ENCODE measurements around the gene SLC36A1.
"Not testable (repeated sequence)": the region's sequence is repeated elsewhere in the genome, so short reads cannot be mapped to it uniquely, and the experiment has no call there.

SLC36A1 gene

GRCh38 chr5:151447174-151448037 is at the start of gene SLC36A1:
Gene SLC36A1, plus strand, starts transcription at chr5:151447603. Its CDS starts 11,190 bp downstream, at chr5:151458793.
- peak; percentile 27 for DNase-seq

GRCh38 chr5:151405334-151406160 is 41.9 kb upstream of the SLC36A1 start:
- no peak for DNase-seq

GRCh38 chr5:151406322-151406947 is 41.0 kb upstream of the SLC36A1 start:
- DNase-seq: no peak

DNA sequence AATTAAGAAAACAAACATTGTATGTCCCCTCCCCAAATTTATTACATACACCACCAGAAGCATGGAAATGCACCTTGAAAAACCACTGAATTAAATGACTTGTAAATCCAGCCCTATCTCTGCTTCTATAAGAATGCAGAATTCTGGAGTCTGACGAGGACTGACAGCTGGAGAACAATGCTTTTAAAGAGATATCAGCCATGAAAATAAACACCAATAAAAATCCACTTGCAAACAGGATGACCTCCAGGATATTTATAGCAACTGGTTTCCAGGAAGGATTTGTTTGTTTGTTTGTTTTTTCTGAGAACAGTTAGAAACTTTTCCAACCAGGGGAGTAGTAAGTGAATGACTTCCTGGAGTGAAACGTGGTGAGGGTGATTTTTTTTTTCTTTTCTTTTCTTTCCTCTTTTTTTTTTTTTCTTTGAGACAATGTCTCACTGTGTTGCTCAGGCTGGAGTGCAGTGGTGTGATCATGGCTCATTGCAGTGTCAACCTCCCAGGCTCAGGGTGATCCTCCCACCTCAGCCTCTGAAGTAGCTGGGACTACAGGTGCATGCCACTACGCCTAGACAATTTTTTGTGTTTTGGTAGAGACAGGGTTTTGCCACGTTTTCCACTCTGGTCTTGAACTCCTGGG is 38.7 kb upstream of the SLC36A1 start:
- DNase-seq: no peak

GRCh38 chr5:151413800-151414199 is 33.6 kb upstream of the SLC36A1 start:
- DNase-seq: no peak

- DNase-seq: no peak
Observed at GRCh38 chr5:151414536-151414935, 32.9 kb upstream of the SLC36A1 start.

GRCh38 chr5:151417712-151418111 is 29.7 kb upstream of the SLC36A1 start:
- no peak for DNase-seq

DNA sequence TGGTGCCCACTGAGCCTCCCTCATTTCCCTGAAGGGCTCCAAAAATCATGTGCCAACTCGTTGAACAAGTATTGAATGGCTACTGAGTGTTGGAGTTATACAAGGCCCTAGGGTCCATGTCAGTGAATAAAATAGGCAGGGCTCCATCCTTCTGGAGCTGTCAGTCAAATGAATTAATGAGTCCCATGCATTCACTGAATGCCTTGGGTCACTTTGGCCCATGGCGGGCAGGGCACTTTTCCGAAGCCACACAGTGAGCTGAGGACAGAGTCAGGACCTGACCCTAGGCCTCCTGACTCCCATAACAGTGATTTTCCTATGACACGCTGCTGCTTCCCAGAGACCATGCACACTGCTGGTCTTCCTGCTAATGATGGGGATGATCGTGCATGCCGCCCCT is 27.3 kb upstream of the SLC36A1 start:
- DNase-seq: no peak

- no peak for DNase-seq
Observed at GRCh38 chr5:151424892-151425523, 22.4 kb upstream of the SLC36A1 start.

- not testable (repeated sequence) for DNase-seq
Observed at GRCh38 chr5:151426347-151426746, 21.1 kb upstream of the SLC36A1 start.

- no peak for DNase-seq
Observed at GRCh38 chr5:151427258-151427657, 20.1 kb upstream of the SLC36A1 start.

DNA sequence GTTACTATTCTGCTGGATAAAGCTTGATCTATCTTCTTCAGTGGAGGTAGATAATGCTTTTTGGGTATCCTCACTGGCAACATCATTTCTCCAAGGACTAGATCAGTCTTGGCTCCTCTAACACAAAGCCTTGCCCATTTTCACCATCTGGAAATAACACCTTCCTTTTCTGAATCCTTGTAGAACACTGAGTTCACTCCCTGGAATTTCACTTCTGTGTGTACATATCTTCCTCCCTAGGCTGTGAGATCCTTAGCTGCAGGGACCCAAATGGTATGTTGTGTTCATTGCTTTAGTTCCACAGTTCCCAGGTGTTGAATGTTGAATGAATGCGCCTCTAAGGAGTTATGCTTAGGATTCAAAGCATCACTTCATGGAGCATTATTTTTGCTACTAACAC is 16.7 kb upstream of the SLC36A1 start:
- DNase-seq: no peak

DNA sequence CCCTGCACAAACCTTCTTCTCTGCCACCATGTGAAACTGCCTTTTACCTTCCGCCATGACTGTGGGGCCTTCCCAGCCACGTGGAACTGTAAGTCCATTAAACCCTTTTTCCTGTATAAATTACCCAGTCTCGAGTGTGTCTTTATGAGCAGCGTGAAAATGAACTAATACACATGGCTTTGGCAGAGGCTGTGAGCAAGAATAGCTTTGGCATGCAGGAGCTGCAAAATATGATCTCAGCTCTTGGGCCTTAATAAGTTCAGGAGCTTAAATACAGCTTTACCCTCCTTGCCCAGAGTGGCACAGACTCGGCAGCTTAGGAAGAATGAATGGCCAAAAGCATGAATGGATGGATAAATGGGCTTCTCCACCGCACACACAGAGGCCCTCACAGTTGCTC is 15.7 kb upstream of the SLC36A1 start:
- DNase-seq: no peak

GRCh38 chr5:151432210-151432609 is 15.2 kb upstream of the SLC36A1 start:
- DNase-seq: no peak

GRCh38 chr5:151434570-151435237 is 12.7 kb upstream of the SLC36A1 start:
- no peak for DNase-seq

- DNase-seq: no peak
Observed at GRCh38 chr5:151448038-151448985, 909 bp downstream of the SLC36A1 start.

DNA sequence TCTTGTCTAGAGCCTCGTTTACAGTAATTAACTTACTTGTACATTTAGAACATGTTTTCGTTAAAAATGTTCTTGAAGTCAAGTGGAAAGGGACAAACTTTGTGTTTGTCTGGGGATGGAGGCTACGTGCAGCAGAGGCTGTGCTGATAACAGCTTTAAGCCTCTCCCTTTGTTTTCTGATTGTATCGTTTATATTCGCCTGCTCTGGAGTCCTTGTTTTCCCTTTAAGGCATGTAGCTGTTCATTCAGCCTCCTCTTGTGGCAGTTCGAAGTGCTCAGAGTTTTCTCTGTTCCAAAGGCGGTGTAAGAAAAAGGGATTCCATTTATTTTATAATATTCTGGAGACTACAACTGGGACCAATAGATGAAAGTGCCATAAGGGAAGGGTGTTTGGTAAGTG is 1.9 kb downstream of the SLC36A1 start:
- no peak for DNase-seq

GRCh38 chr5:151449839-151450238 is 2.4 kb downstream of the SLC36A1 start:
- no peak for DNase-seq

DNA sequence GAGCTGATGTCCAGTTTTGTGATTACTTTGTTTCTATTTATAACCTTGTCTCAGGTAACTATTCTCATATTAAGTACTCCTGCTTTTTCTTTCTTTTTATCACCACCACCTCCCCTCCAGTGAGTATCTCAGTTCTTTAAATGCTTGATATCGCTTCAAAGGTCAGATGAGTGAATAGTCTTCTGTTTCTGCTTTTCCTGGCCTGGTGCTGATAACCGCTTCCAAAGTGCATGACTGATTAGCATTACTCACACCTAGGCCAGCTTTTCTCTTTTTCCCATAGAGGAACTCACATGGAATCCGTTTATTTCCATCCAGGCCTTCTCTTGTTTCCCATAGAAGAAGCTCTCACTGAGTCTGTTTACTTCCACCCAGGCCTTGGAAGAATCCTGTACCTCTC is 3.2 kb downstream of the SLC36A1 start:
- DNase-seq: no peak

- no peak for DNase-seq
Observed at GRCh38 chr5:151451626-151452520, 4.5 kb downstream of the SLC36A1 start.
